ENCODE data around the gene SPCS3.

The SPCS3 gene

GRCh38 chr4:176319704-176320339 lies at the start of gene SPCS3:
SPCS3 (plus strand) TSS chr4:176319966; CDS start chr4:176320077, 111 bp downstream.
- TF ChIP-seq ZFX (IDR thresholded peaks at IDR 0.05; ENCODE audit: borderline replicate concordance) (no peak), CTCF (IDR thresholded peaks at IDR 0.05) (no peak)

GRCh38 chr4:176270669-176271068 lies 49.1 kb upstream of the SPCS3 start:
- H3K27ac ChIP-seq: no peak overlapping the region
- TF ChIP-seq CTCF (IDR thresholded peaks at IDR 0.05) (no peak), ZFX (IDR thresholded peaks at IDR 0.05; ENCODE audit: borderline replicate concordance) (no peak)

More at GRCh38 chr4:176319704-176320339, at the start of gene SPCS3:
- H3K27ac ChIP-seq: peak within 1 kb of the TSS; percentile 97

GRCh38 chr4:176271749-176272148 lies 48.0 kb upstream of the SPCS3 start:
- TF ChIP-seq ZFX (IDR thresholded peaks at IDR 0.05; ENCODE audit: borderline replicate concordance): no peak
- no peak for TF ChIP-seq CTCF (IDR thresholded peaks at IDR 0.05)
- H3K27ac ChIP-seq: no peak overlapping the region

GRCh38 chr4:176272799-176273198 lies 47.0 kb upstream of the SPCS3 start:
- H3K27ac ChIP-seq: no peak overlapping the region
- no peak for TF ChIP-seq CTCF (IDR thresholded peaks at IDR 0.05)
- TF ChIP-seq ZFX (IDR thresholded peaks at IDR 0.05; ENCODE audit: borderline replicate concordance): no peak

GRCh38 chr4:176273736-176274135 lies 46.0 kb upstream of the SPCS3 start:
- H3K27ac ChIP-seq: no peak overlapping the region
- no peak for TF ChIP-seq CTCF (IDR thresholded peaks at IDR 0.05)
- no peak for TF ChIP-seq ZFX (IDR thresholded peaks at IDR 0.05; ENCODE audit: borderline replicate concordance)

GRCh38 chr4:176274441-176274840 lies 45.3 kb upstream of the SPCS3 start:
- TF ChIP-seq CTCF (IDR thresholded peaks at IDR 0.05): no peak
- TF ChIP-seq ZFX (IDR thresholded peaks at IDR 0.05; ENCODE audit: borderline replicate concordance): no peak
- H3K27ac ChIP-seq: no peak overlapping the region

GRCh38 chr4:176276710-176277109 lies 43.1 kb upstream of the SPCS3 start:
- TF ChIP-seq CTCF (IDR thresholded peaks at IDR 0.05) (no peak), ZFX (IDR thresholded peaks at IDR 0.05; ENCODE audit: borderline replicate concordance) (no peak)

More at GRCh38 chr4:176276710-176277109, 43.1 kb upstream of the SPCS3 start:
- no peak overlapping the region for H3K27ac ChIP-seq

Measured in 22Rv1 (cell line).